ENCODE results near the gene BANK1. TPM values are rescaled to one million over a fixed set of nuclear protein-coding genes. Genes with fewer than 3 reads are reported as not detected.

BANK1 gene
- total RNA-seq, 1 donor from 2014 or later = 1.5 TPM

GRCh38 chr4:102116121-102116520, 325.6 kb downstream of the BANK1 start:
- Histone ChIP-seq H3K36me3 (no peaks in the 10 kb centered on the region), H3K27ac (no peak overlapping the region), H3K4me3 (no peak overlapping the region), H3K9me3 (peaks cover 5% of the 10 kb centered on the region), H3K4me1 (no peaks in the 10 kb centered on the region), H3K27me3 (no peaks in the 10 kb centered on the region)
- TF ChIP-seq POLR2A (IDR thresholded peaks at IDR 0.05) (no peak), CTCF (IDR thresholded peaks at IDR 0.05) (no peak), POLR2AphosphoS5 (IDR thresholded peaks at IDR 0.05; ENCODE audit: insufficient read depth in 1 of 2, low read depth in 1 of 2) (no peak)
- DNase-seq (ENCODE audit: extremely low spot score in 2 of 2) = no peak
- intact Hi-C loops (cut with DNase I) = no loop called here

- no peaks in the 10 kb centered on the region for H3K36me3 ChIP-seq
- TF ChIP-seq POLR2AphosphoS5 (IDR thresholded peaks at IDR 0.05; ENCODE audit: insufficient read depth in 1 of 2, low read depth in 1 of 2) (no peak), CTCF (IDR thresholded peaks at IDR 0.05) (no peak), POLR2A (IDR thresholded peaks at IDR 0.05) (no peak)
- intact Hi-C loops (cut with DNase I) = no loop called here
- DNase-seq (ENCODE audit: extremely low spot score in 2 of 2) = no peak
- no peak overlapping the region for H3K27ac ChIP-seq
- H3K4me1 ChIP-seq = no peaks in the 10 kb centered on the region
- no peak overlapping the region for H3K4me3 ChIP-seq
- H3K9me3 ChIP-seq = peaks cover 5% of the 10 kb centered on the region
- H3K27me3 ChIP-seq = no peaks in the 10 kb centered on the region
Observed at GRCh38 chr4:102120846-102121245, 330.3 kb downstream of the BANK1 start.

Data from vagina (tissue), 2 donors.